ENCODE data around the gene HDHD5.

HDHD5 gene

DNA sequence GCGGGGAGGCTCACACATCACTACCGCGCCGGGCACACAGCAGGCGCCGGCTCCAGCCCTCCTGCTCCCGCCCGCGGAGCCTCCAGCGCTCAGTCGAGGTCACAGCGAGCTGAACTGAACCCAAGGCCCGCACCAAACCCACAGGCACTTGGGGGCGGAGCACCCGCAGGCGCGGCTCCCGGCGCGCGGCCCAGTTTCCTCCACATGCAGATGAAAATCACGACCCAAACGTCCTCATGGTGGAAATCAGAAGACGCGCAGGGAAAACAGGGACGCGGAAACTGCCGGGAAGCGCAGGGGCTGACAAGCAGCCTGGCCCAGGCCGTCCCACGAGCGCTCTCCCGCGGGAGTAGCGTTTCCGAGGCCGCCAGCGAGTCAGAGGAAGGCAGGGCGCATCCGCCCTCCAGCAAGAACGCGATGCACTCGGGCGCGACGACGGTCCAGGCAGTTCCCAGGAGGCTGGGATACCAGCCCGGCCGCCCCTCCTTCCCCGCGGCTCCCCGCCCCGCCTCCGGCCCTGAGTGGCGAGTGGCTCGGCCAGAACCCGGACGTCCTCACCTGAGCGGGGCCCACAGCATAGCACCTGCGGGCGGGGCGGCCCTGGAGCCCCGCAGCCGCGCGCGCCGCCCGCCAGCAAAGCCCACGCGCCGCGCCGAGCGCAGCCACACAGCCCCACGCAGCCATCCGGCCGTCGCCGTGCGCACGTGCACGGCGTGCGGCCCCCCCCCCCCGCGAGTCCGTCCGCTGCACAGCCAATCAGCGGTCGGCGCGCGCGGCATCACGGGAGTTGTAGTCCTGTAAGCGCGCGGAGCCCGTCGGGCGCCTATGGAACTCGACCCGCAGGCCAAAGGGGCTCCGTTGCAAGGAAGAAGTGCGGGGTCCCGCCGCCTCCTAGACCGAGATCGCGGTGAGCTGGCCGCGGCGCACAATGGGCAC is at the start of gene HDHD5:
TSS of gene HDHD5 (minus strand) at position 710 of the 936 bp plus-strand sequence. CDS start at position 684, 26 bp downstream.
- in situ Hi-C loops (cut with HindIII; ENCODE audit: low pct_ligation_motif_present, low sequenced_read_pairs) = no loop called here
- peak; percentile 63 for DNase-seq
- TF ChIP-seq, protein P1, sequence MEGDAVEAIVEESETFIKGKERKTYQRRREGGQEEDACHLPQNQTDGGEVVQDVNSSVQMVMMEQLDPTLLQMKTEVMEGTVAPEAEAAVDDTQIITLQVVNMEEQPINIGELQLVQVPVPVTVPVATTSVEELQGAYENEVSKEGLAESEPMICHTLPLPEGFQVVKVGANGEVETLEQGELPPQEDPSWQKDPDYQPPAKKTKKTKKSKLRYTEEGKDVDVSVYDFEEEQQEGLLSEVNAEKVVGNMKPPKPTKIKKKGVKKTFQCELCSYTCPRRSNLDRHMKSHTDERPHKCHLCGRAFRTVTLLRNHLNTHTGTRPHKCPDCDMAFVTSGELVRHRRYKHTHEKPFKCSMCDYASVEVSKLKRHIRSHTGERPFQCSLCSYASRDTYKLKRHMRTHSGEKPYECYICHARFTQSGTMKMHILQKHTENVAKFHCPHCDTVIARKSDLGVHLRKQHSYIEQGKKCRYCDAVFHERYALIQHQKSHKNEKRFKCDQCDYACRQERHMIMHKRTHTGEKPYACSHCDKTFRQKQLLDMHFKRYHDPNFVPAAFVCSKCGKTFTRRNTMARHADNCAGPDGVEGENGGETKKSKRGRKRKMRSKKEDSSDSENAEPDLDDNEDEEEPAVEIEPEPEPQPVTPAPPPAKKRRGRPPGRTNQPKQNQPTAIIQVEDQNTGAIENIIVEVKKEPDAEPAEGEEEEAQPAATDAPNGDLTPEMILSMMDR (IDR thresholded peaks at IDR 0.05; ENCODE audit: low read depth, low read length, missing control alignments) = no peak

DNA sequence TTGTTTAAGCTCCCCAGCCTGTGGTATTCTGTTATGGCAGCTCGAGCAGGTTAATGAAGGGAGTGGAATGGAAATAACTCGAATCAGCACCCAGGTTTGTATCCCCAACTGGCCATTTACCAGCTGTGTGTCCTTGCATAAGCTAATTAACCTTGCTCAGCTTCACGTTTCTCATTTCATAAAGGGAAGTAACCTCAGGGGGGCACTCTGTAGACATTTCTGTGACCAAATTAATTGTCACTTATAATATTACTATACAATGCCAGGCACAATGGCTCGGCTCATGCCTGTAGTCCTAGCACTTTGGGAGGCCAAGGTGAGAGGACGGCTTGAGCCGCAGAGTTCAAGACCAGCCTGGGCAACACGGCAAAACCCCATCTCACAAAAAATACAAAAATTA is 46.4 kb upstream of the HDHD5 start:
- H3K4me3 ChIP-seq (ENCODE audit: low read depth, low read length) = no peak overlapping the region
- H3K27ac ChIP-seq = no peak overlapping the region
- no peaks in the 10 kb centered on the region for H3K36me3 ChIP-seq (replicated peaks)
- H3K27me3 ChIP-seq (replicated peaks) = no peaks in the 10 kb centered on the region
- in situ Hi-C loops (cut with HindIII; ENCODE audit: low pct_ligation_motif_present, low sequenced_read_pairs) = no loop called here
- TF ChIP-seq, protein P1 (IDR thresholded peaks at IDR 0.05; ENCODE audit: low read depth, low read length, missing control alignments) = no peak
- DNase-seq = no peak

More for the DNA sequence above, at the start of gene HDHD5:
- H3K4me3 ChIP-seq (ENCODE audit: low read depth, low read length) = peak within 1 kb of the TSS; percentile 80
- no peaks in the 10 kb centered on the region for H3K36me3 ChIP-seq (replicated peaks)
- no peaks in the 10 kb centered on the region for H3K27me3 ChIP-seq (replicated peaks)
- H3K27ac ChIP-seq = peak within 1 kb of the TSS; percentile 43

DNA sequence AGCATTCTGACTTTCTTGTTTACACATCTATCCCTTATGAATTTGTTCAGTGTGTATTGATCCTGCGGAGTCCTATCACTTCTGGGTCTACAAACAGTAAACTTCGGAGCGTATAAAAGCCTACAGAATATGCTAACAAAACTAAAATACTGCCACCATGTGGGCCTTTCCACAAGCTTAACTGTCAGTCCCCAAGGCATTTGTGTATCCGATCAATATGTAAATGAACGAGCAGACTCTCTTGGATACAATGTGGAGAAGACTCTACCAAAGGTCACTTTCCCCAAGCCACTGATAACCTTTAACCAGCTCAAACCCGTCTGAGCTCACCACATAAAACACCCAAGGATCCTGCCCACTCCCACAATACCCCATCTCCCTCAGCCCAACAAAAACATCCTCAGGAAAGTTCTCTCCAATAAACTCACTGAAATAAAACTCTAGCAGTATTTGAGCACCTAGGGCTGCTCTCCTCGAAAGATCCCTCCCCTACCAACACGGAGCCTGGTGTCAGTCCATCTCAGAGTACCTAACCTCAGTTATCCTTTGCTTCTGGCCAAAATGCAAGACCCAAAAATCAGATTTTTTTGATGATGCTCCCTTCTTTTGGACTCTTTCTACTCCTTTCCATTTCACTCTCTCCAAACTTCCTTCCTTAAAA is 42.3 kb upstream of the HDHD5 start:
- no peaks in the 10 kb centered on the region for H3K36me3 ChIP-seq (replicated peaks)
- DNase-seq = no peak
- no peak overlapping the region for H3K4me3 ChIP-seq (ENCODE audit: low read depth, low read length)
- in situ Hi-C loops (cut with HindIII; ENCODE audit: low pct_ligation_motif_present, low sequenced_read_pairs) = no loop called here
- TF ChIP-seq, protein P1 (IDR thresholded peaks at IDR 0.05; ENCODE audit: low read depth, low read length, missing control alignments) = peak; percentile 37
- H3K27me3 ChIP-seq (replicated peaks) = no peaks in the 10 kb centered on the region
- H3K27ac ChIP-seq = no peak overlapping the region

DNA sequence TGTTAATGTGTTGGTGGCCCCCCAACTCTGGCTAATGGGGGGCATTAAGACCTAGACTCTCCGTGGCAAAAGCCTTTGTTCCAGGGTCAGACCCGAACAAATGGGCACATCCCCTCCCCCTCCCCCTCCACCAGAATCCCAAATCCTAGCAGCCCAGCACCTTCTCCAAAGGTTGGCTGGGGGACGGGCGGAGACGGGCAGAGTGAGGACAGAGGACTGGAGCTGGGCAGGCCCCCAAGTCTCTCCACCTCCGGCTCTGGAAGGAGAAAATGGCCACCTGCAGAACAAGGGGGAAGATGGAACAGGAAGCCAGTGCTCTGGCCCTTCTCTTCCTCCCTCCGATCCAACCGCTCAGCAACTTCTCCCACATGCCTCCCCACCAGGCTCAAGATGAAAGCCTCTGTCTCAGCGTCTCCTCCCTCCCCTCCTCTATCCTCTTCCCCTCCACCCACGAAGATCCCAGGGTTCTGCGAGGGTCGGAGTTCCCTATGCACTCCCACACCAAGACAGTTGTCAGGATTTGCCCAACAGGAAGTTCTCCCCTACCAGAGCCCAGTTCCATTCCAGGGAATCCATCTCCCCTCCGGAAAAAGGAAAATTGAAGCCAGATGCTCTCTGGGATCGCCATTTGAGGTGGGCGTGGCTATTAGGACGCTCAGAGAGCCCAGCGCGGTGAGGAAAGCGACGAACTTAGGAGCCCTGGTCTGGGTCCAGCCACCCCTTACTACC is 40.1 kb upstream of the HDHD5 start:
- Histone ChIP-seq H3K36me3 (replicated peaks) (no peaks in the 10 kb centered on the region), H3K27me3 (replicated peaks) (no peaks in the 10 kb centered on the region), H3K27ac (no peak overlapping the region), H3K4me3 (ENCODE audit: low read depth, low read length) (peak overlapping the region; percentile 20)
- TF ChIP-seq, protein P1 (IDR thresholded peaks at IDR 0.05; ENCODE audit: low read depth, low read length, missing control alignments) = no peak
- DNase-seq = no peak
- in situ Hi-C loops (cut with HindIII; ENCODE audit: low pct_ligation_motif_present, low sequenced_read_pairs) = no loop called here

DNA sequence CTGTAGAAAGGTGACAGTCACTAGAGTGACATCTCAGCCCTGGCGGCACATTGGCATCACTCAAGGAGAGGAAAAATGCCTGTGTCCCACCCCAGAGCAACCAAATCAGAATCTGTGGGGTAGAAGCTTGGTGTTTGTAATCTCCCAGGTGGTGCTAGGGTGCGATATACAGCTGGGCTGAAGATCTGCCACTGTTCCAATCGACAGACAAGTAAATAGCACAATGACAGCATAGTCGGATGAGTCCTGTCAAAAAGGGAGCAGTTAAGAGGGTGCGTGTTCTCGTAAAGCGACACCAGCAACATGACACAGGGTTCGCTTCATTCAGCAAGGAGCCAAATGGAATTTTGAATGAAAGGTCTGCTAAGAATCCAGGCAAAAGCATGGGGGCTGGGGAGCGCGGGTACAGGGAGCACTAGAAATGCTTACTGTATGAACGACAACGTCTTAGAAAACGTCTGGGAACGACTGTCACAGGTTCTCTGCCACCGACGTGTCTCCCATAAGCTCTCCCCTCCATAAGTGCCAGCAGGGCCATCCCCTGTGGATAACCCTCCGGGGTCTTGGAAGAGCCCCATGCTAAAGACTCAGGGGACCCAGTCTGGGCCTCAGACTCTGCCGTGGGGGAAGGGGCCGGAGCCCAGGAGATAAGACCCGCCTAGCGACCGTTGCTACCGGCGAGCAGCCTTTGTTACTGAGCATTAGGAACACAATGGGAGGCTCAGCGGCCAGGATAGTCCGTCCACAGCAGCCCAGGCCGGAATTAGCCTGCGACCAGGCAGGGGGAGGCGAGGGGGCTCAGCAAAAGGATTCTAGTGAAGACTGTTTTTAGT is 39.3 kb upstream of the HDHD5 start:
- TF ChIP-seq, protein P1 (IDR thresholded peaks at IDR 0.05; ENCODE audit: low read depth, low read length, missing control alignments) = no peak
- no peak overlapping the region for H3K27ac ChIP-seq
- H3K27me3 ChIP-seq (replicated peaks) = no peaks in the 10 kb centered on the region
- H3K36me3 ChIP-seq (replicated peaks) = no peaks in the 10 kb centered on the region
- in situ Hi-C loops (cut with HindIII; ENCODE audit: low pct_ligation_motif_present, low sequenced_read_pairs) = no loop called here
- H3K4me3 ChIP-seq (ENCODE audit: low read depth, low read length) = no peak overlapping the region
- DNase-seq = no peak
